H9 (cell line): ENCODE results near the gene OGFR. TPM values are rescaled to one million over a fixed set of nuclear protein-coding genes. Genes with fewer than 3 reads are reported as not detected.

ENCODE experiments used
- DNase-seq: peaks from one replicate; pipeline ENCODE4 v3.0.0-alpha.2; 2017
- H2AFZ ChIP-seq: one replicate; pipeline ENCODE4 v1.6.1; 2013; ENCODE audit warnings: mild to moderate bottlenecking, low read length, control low read depth, moderate library complexity
- H2AK5ac ChIP-seq: 2 replicates; pipeline ENCODE4 v1.6.1; 2013; ENCODE audit warnings: low read length, control low read depth, mixed read lengths; ENCODE audit not compliant: insufficient read length
- H2BK120ac ChIP-seq: one replicate; pipeline ENCODE4 v1.6.1; 2013; ENCODE audit warnings: low read depth, mild to moderate bottlenecking, low read length, control low read depth, inconsistent platforms; ENCODE audit not compliant: poor library complexity, severe bottlenecking
- H2BK12ac ChIP-seq: 2 replicates; pipeline ENCODE4 v1.6.1; 2013; ENCODE audit warnings: low read length, control low read depth, mixed read lengths, low read depth; ENCODE audit not compliant: insufficient read length
- H2BK15ac ChIP-seq: 2 replicates; pipeline ENCODE4 v1.6.1; 2013; ENCODE audit warnings: low read depth, low read length, control low read depth
- H2BK20ac ChIP-seq: one replicate; pipeline ENCODE4 v1.6.1; 2013; ENCODE audit warnings: low read depth, mild to moderate bottlenecking, low read length, control low read depth, inconsistent platforms; ENCODE audit not compliant: poor library complexity, severe bottlenecking
- H2BK5ac ChIP-seq: 2 replicates; pipeline ENCODE4 v1.6.1; 2013; ENCODE audit warnings: low read length, control low read depth, mixed read lengths; ENCODE audit not compliant: insufficient read length
- H3K14ac ChIP-seq: 2 replicates; pipeline ENCODE4 v1.6.1; 2013; ENCODE audit warnings: low read length, control low read depth; ENCODE audit not compliant: insufficient read depth
- H3K18ac ChIP-seq: 2 replicates; pipeline ENCODE4 v1.6.1; 2013; ENCODE audit warnings: low read depth, mild to moderate bottlenecking, mixed read lengths, low read length, control low read depth; ENCODE audit not compliant: insufficient read length
- H3K23ac ChIP-seq: 2 replicates; pipeline ENCODE4 v1.6.1; 2013; ENCODE audit warnings: low read length, control low read depth, mixed read lengths, low read depth; ENCODE audit not compliant: insufficient read length
- H3K23me2 ChIP-seq: 2 replicates; pipeline ENCODE4 v1.6.1; 2013; ENCODE audit warnings: low read depth, mild to moderate bottlenecking, mixed read lengths, low read length, control low read depth; ENCODE audit not compliant: insufficient read length, poor library complexity, severe bottlenecking
- H3K27ac ChIP-seq: 2 replicates; pipeline ENCODE4 v1.5.1; 2013; ENCODE audit warnings: low read length, control low read depth, mixed read lengths, low read depth; ENCODE audit not compliant: insufficient read length
- H3K27me3 ChIP-seq: 2 replicates; pipeline ENCODE4 v1.6.1; 2013; ENCODE audit warnings: low read length, control low read depth, inconsistent platforms; ENCODE audit not compliant: insufficient read depth
- H3K4ac ChIP-seq: 2 replicates; pipeline ENCODE4 v1.6.1; 2013; ENCODE audit warnings: low read depth, mild to moderate bottlenecking, control low read depth, inconsistent platforms, low read length, moderate library complexity
- H3K4me1 ChIP-seq: 2 replicates; pipeline ENCODE4 v1.6.1; 2013; ENCODE audit warnings: low read length, control low read depth, inconsistent platforms; ENCODE audit not compliant: insufficient read depth
- H3K4me2 ChIP-seq: 2 replicates; pipeline ENCODE4 v1.6.1; 2013; ENCODE audit warnings: low read length, control low read depth, mixed read lengths; ENCODE audit not compliant: insufficient read length, insufficient read depth
- H3K56ac ChIP-seq: 2 replicates; pipeline ENCODE4 v1.6.1; 2013; ENCODE audit warnings: low read depth, mild to moderate bottlenecking, mixed read lengths, low read length, control low read depth; ENCODE audit not compliant: insufficient read length
- H3K79me1 ChIP-seq: 2 replicates; pipeline ENCODE4 v1.6.1; 2013; ENCODE audit warnings: low read depth, mild to moderate bottlenecking, moderate library complexity, low read length, control low read depth, inconsistent platforms; ENCODE audit not compliant: insufficient read depth, poor library complexity, severe bottlenecking
- H3K79me2 ChIP-seq: 2 replicates; pipeline ENCODE4 v1.6.1; 2013; ENCODE audit warnings: low read length, control low read depth, inconsistent platforms; ENCODE audit not compliant: insufficient read depth
- H3K9ac ChIP-seq: 2 replicates; pipeline ENCODE4 v1.6.1; 2013; ENCODE audit warnings: low read length, control low read depth, mixed read lengths; ENCODE audit not compliant: insufficient read length; ENCODE audit errors: extremely low read depth
- H3K9me3 ChIP-seq: one replicate; pipeline ENCODE4 v1.6.1; 2013; ENCODE audit warnings: low read depth, low read length, inconsistent platforms; ENCODE audit not compliant: control insufficient read depth
- H3T11ph ChIP-seq: one replicate; pipeline ENCODE4 v1.6.1; 2013; ENCODE audit warnings: mild to moderate bottlenecking, low read length, control low read depth, inconsistent platforms
- H4K20me1 ChIP-seq: one replicate; pipeline ENCODE4 v1.6.1; 2013; ENCODE audit not compliant: control insufficient read depth, insufficient read length, insufficient read depth
- H4K5ac ChIP-seq: 2 replicates; pipeline ENCODE4 v1.6.1; 2013; ENCODE audit warnings: low read depth, mild to moderate bottlenecking, mixed read lengths, low read length, control low read depth; ENCODE audit not compliant: insufficient read length
- H4K8ac ChIP-seq: replicated peaks from 2 replicates; pipeline ENCODE4 v1.6.1; 2013; ENCODE audit warnings: low read length, control low read depth, mixed read lengths, low read depth; ENCODE audit not compliant: insufficient read length
- H4K91ac ChIP-seq: 2 replicates; pipeline ENCODE4 v1.6.1; 2013; ENCODE audit warnings: low read depth, mild to moderate bottlenecking, moderate library complexity, mixed read lengths, low read length, control low read depth; ENCODE audit not compliant: insufficient read length
- H3K27ac Mint-ChIP-seq, 3 experiments: 2 replicates in 2 of 3; 3 replicates in 1 of 3; pipeline ENCODE4 v1.8.0; 2020 to 2021; ENCODE audit warnings: mixed read lengths in 3 of 3, mild to moderate bottlenecking in 1 of 3, moderate library complexity in 1 of 3
- H3K27me3 Mint-ChIP-seq: 2 replicates; pipeline ENCODE4 v1.8.0; 2021; ENCODE audit warnings: low read depth, mild to moderate bottlenecking, moderate library complexity, mixed read lengths
- H3K36me3 Mint-ChIP-seq, 3 experiments: 2 replicates in 2 of 3; 3 replicates in 1 of 3; pipeline ENCODE4 v1.8.0; 2020 to 2021; ENCODE audit warnings: low read depth in 3 of 3, mixed read lengths in 3 of 3; ENCODE audit not compliant: insufficient read depth in 1 of 3
- H3K4me1 Mint-ChIP-seq, 2 experiments: 2 replicates each; pipeline ENCODE4 v1.8.0; 2020; ENCODE audit warnings: mixed read lengths in 2 of 2
- H3K4me3 Mint-ChIP-seq, 2 experiments: 2 replicates in 1 of 2; 3 replicates in 1 of 2; pipeline ENCODE4 v1.8.0; 2020 to 2021; ENCODE audit warnings: mild to moderate bottlenecking in 2 of 2, mixed read lengths in 2 of 2, moderate library complexity in 1 of 2
- H3K9me3 Mint-ChIP-seq, 2 experiments: 2 replicates in 1 of 2; 3 replicates in 1 of 2; pipeline ENCODE4 v1.8.0; 2020; ENCODE audit warnings: mild to moderate bottlenecking in 2 of 2, mixed read lengths in 2 of 2, moderate library complexity in 1 of 2
- WGBS: extraction: QIAGEN DNeasy Blood & Tissue Kit; methylation state at CpG from one replicate; pipeline ENCODE4 v1.1.7; 2013; ENCODE audit warnings: missing lambda C conversion rate, low lambda C conversion rate, mixed read lengths; ENCODE audit not compliant: insufficient read length; ENCODE audit errors: extremely low coverage; 5-methylcytosine and 5-hydroxymethylcytosine counted together
- total RNA-seq: library from RNA; stranded (reverse); gene quantifications from 2 replicates; pipeline ENCODE4 v1.2.1, GENCODE V29; 2021
- TF ChIP-seq, protein P1 (sequence below): fragments of 200-600 bp; sonication (generic); conservative IDR thresholded peaks from 3 replicates; pipeline ENCODE4 v1.8.0; 2021; ENCODE audit warnings: antibody characterized with exemption, mild to moderate bottlenecking

OGFR gene
- total RNA-seq, 1 experiment from 2014 or later = 33.1 TPM

DNA sequence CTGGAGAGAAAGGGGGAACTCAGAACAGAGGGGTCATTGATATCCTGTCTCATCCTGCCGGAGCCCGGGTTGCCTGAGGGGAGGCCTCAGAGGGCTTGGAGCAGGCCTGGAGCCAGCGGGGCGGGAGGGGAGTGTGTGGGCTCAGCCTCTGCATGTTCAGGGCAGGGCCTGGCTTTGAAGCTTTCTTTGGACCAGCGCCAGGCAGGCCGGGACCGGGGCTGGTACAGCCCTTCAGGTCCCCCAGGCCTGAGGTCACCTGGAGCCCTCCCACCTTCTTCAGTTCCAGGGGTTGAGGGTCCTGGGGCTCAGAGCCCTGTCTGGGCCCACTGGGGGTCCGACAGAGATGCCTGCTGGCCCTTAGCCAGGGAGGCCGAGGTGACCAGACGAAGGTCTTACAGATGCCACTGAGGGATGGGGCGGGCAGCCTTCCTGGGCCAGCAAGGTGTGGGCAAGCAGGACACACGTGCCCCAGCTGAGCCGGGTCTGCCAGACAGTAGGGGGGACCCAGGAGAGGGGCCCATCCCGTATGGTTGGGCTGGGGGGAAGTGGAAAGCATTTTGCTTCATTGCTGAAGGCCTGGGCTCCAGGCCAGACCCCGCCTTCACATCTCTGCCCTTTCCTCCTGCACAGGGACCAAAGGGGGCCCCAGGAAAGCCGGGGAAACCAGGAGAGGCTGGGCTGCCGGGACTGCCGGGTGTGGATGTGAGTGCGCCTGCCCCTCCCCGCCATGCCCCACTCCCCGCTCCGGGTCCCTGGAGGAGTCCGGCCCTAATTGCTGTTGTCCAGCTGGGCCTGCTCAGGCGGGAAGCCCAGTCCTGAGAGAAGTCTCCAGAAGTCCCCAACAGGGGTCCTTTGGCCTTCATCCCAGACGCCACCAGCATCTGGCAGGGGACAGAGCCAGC is 14.2 kb downstream of the OGFR start:
- H2BK120ac ChIP-seq = no peak overlapping the region
- no peak overlapping the region for H4K5ac ChIP-seq
- no peaks in the 10 kb centered on the region for H3K9me3 ChIP-seq
- Mint-ChIP-seq H3K27ac (no peak overlapping the region), H3K4me1 (peaks cover 22 to 23% of the 10 kb centered on the region in 2 experiments), H3K9me3 (no peaks in the 10 kb centered on the region), H3K36me3 (peaks cover 0 to 5% (median 0%) of the 10 kb centered on the region in 3 experiments; a peak in 1 of 7 replicates), H3K27me3 (peaks cover 5% of the 10 kb centered on the region), H3K4me3 (peak overlapping the region in 1 of 2 experiments; percentile 55; a peak in 2 of 5 replicates)
- no peak overlapping the region for H2AK5ac ChIP-seq
- no peak overlapping the region for H2BK5ac ChIP-seq
- H3K27ac ChIP-seq = no peak overlapping the region
- H3K79me2 ChIP-seq = no peaks in the 10 kb centered on the region
- H3K4me2 ChIP-seq = no peak overlapping the region
- no peaks in the 10 kb centered on the region for H4K20me1 ChIP-seq
- no peak overlapping the region for H3K14ac ChIP-seq
- H3K4me1 ChIP-seq = no peaks in the 10 kb centered on the region; the same call in 1 of the 2 replicates
- TF ChIP-seq, protein P1, sequence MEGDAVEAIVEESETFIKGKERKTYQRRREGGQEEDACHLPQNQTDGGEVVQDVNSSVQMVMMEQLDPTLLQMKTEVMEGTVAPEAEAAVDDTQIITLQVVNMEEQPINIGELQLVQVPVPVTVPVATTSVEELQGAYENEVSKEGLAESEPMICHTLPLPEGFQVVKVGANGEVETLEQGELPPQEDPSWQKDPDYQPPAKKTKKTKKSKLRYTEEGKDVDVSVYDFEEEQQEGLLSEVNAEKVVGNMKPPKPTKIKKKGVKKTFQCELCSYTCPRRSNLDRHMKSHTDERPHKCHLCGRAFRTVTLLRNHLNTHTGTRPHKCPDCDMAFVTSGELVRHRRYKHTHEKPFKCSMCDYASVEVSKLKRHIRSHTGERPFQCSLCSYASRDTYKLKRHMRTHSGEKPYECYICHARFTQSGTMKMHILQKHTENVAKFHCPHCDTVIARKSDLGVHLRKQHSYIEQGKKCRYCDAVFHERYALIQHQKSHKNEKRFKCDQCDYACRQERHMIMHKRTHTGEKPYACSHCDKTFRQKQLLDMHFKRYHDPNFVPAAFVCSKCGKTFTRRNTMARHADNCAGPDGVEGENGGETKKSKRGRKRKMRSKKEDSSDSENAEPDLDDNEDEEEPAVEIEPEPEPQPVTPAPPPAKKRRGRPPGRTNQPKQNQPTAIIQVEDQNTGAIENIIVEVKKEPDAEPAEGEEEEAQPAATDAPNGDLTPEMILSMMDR = no peak
- WGBS = no CpG with 5 or more reads among the region's 25 CpGs
- H3K23me2 ChIP-seq = peaks cover 16% of the 10 kb centered on the region
- H3K18ac ChIP-seq = no peak overlapping the region
- H3K4ac ChIP-seq = no peak overlapping the region
- no peak overlapping the region for H2BK12ac ChIP-seq
- no peak for DNase-seq
- no peak overlapping the region for H2BK15ac ChIP-seq
- no peak overlapping the region for H3K56ac ChIP-seq
- H3K9ac ChIP-seq = no peak overlapping the region
- no peaks in the 10 kb centered on the region for H3K79me1 ChIP-seq
- H4K91ac ChIP-seq = no peak overlapping the region
- no peak overlapping the region for H3K23ac ChIP-seq
- no peak overlapping the region for H3T11ph ChIP-seq
- no peak overlapping the region for H2AFZ ChIP-seq
- H2BK20ac ChIP-seq = no peak overlapping the region
- H3K27me3 ChIP-seq = no peaks in the 10 kb centered on the region
- H4K8ac ChIP-seq = no peak overlapping the region
